Measurements from ENCODE around the gene NAT8L.

GRCh38 chr4:2079926-2080325 is 20.8 kb downstream of the NAT8L start:
- TF ChIP-seq ETV5 (CRISPR knock-in tag; IDR thresholded peaks at IDR 0.05; ENCODE audit: borderline replicate concordance) (no peak), ZNF18 (CRISPR knock-in tag; IDR thresholded peaks at IDR 0.05; ENCODE audit: insufficient replicate concordance) (no peak), NR3C1 (CRISPR knock-in tag; IDR thresholded peaks at IDR 0.05) (no peak), NR2C2 (CRISPR knock-in tag; IDR thresholded peaks at IDR 0.05; ENCODE audit: borderline replicate concordance) (no peak), RAD21 (CRISPR knock-in tag; IDR thresholded peaks at IDR 0.05) (no peak), TBX3 (IDR thresholded peaks at IDR 0.05; ENCODE audit: borderline replicate concordance) (no peak), CTCF (CRISPR knock-in tag; IDR thresholded peaks at IDR 0.05) (no peak), ZNF124 (CRISPR knock-in tag; IDR thresholded peaks at IDR 0.05) (no peak), ZNF781 (CRISPR knock-in tag; IDR thresholded peaks at IDR 0.05; ENCODE audit: borderline replicate concordance, not compliant biosample characterization) (no peak), JUN (CRISPR knock-in tag; IDR thresholded peaks at IDR 0.05) (no peak), POLR2G (IDR thresholded peaks at IDR 0.05; ENCODE audit: low read depth, low read length) (no peak)
